Thoracic aorta (tissue), 2 donors: ENCODE data around the gene PDPK1. TPM values are rescaled to one million over a fixed set of nuclear protein-coding genes. Genes with fewer than 3 reads are reported as not detected.

Experiments
- ATAC-seq: fragments of 150-250 bp; one replicate; pipeline ENCODE4 v1.8.0; 2017; ENCODE audit warnings: low read depth; ENCODE audit not compliant: insufficient number of reproducible peaks, low FRiP score
- DNase-seq: peaks from one replicate; pipeline ENCODE4 v3.0.0-alpha.2; 2020; ENCODE audit warnings: low spot score
- H3K27ac ChIP-seq, 2 donors: fragments of 200-600 bp; sonication (generic); 1 replicate in 1 of 2; 2 replicates in 1 of 2; pipeline ENCODE4 v1.5.1; 2016; ENCODE audit warnings: mild to moderate bottlenecking in 2 of 2, moderate library complexity in 2 of 2
- H3K27me3 ChIP-seq: fragments of 200-600 bp; sonication (generic); replicated peaks from 2 replicates; pipeline ENCODE4 v1.6.0; 2016; ENCODE audit warnings: mild to moderate bottlenecking; ENCODE audit not compliant: insufficient read depth
- H3K36me3 ChIP-seq: fragments of 200-600 bp; sonication (generic); one replicate; pipeline ENCODE4 v1.5.1; 2016
- H3K4me1 ChIP-seq, 2 donors: fragments of 200-600 bp; sonication (generic); 1 replicate in 1 of 2; 2 replicates in 1 of 2; pipeline versions ENCODE4 v1.5.1 to v1.6.0; 2016; ENCODE audit warnings: low read depth in 2 of 2, mild to moderate bottlenecking in 1 of 2; ENCODE audit not compliant: control insufficient read depth in 1 of 2
- H3K4me3 ChIP-seq: fragments of 200-600 bp; sonication (generic); 2 replicates; pipeline ENCODE4 v1.5.1; 2016; ENCODE audit warnings: mild to moderate bottlenecking
- H3K9me3 ChIP-seq: fragments of 200-600 bp; sonication (generic); 2 replicates; pipeline ENCODE4 v1.5.1; 2016
- total RNA-seq, 2 donors: library from RNA; depleted of rRNA; stranded (reverse); fragments of >200 nt; gene quantifications; one replicate each; pipeline versions ENCODE4 v1.1.0 to v1.2.3, GENCODE V29; 2016
- TF ChIP-seq, protein P1 (sequence below): fragments of 200-600 bp; sonication (generic); IDR thresholded peaks from one replicate; pipeline ENCODE4 v1.5.1; 2019; ENCODE audit warnings: antibody characterized with exemption

PDPK1 gene
- total RNA-seq, 2 donors from 2014 or later = 31.9 to 44.3 TPM

DNA sequence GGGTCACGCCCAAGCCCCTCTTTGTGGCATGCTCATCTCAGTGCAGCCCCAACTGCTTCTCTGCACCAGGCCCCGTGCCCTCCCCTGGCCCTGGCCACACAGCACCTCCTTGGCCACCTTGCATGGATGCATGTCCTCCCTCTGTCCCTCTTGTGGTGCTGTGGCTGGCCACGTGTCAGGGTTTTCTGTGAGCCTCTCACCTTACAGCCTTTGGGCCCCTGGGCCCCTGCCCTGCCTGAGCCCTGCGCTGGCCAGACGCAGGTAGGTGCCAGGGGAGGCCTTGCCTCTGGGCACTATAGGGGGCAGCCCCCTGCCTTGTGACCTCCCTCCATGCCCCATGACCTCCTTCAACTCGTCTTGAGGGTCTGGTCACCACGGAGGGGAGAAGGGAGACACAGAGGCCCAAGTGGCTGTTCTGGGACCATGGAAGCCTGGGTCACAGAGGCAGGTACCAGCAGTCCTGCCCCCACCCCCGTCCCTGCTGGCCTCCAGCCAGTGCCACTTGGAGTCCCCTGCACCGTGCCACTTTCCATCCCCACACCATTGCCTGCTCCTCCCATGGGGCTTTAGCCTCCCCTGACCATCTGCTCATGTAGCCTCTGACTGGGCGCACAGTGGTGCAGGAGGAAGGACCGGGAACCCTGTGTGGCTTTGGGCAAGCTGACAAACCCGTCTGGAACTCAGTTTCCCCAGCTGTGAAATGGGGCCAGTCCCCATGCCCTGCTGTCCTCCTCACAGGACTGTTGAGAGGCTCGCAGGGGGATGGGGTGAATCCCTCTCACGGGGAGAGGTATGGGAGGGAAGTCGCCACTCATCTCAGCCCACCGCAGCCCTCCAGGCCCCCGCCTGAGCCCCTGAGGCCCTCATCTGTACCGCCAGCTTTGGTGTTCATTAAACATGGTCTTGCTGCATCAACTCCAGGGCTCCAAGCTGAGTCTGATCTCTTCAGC is 35.6 kb upstream of the PDPK1 start:
- ATAC-seq (no peak), DNase-seq (no peak)
- Histone ChIP-seq H3K4me3 (no peak overlapping the region), H3K9me3 (no peaks in the 10 kb centered on the region), H3K4me1 (peaks cover 25 to 39% of the 10 kb centered on the region in 2 donors), H3K27me3 (no peaks in the 10 kb centered on the region), H3K36me3 (no peaks in the 10 kb centered on the region), H3K27ac (no peak overlapping the region)
- TF ChIP-seq, protein P1, sequence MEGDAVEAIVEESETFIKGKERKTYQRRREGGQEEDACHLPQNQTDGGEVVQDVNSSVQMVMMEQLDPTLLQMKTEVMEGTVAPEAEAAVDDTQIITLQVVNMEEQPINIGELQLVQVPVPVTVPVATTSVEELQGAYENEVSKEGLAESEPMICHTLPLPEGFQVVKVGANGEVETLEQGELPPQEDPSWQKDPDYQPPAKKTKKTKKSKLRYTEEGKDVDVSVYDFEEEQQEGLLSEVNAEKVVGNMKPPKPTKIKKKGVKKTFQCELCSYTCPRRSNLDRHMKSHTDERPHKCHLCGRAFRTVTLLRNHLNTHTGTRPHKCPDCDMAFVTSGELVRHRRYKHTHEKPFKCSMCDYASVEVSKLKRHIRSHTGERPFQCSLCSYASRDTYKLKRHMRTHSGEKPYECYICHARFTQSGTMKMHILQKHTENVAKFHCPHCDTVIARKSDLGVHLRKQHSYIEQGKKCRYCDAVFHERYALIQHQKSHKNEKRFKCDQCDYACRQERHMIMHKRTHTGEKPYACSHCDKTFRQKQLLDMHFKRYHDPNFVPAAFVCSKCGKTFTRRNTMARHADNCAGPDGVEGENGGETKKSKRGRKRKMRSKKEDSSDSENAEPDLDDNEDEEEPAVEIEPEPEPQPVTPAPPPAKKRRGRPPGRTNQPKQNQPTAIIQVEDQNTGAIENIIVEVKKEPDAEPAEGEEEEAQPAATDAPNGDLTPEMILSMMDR = no peak

GRCh38 chr16:2505695-2506094 is 32.1 kb upstream of the PDPK1 start:
- DNase-seq = no peak
- no peaks in the 10 kb centered on the region for H3K36me3 ChIP-seq
- TF ChIP-seq, protein P1 = no peak
- no peak for ATAC-seq
- H3K4me3 ChIP-seq = no peak overlapping the region
- H3K27me3 ChIP-seq = no peaks in the 10 kb centered on the region
- H3K9me3 ChIP-seq = no peaks in the 10 kb centered on the region
- H3K27ac ChIP-seq = no peak overlapping the region
- H3K4me1 ChIP-seq = peaks cover 8 to 13% of the 10 kb centered on the region in 2 donors

GRCh38 chr16:2507052-2507659 is 30.7 kb upstream of the PDPK1 start:
- DNase-seq (no peak), ATAC-seq (no peak)
- H3K9me3 ChIP-seq = no peaks in the 10 kb centered on the region
- H3K27me3 ChIP-seq = no peaks in the 10 kb centered on the region
- TF ChIP-seq, protein P1 = no peak
- H3K27ac ChIP-seq = peak overlapping the region in 1 of 2 donors; percentile 49
- no peaks in the 10 kb centered on the region for H3K36me3 ChIP-seq
- peaks cover 0 to 6% of the 10 kb centered on the region in 2 donors for H3K4me1 ChIP-seq
- H3K4me3 ChIP-seq = no peak overlapping the region

- H3K4me1 ChIP-seq = peaks cover 0 to 6% of the 10 kb centered on the region in 2 donors
- DNase-seq = no peak
- TF ChIP-seq, protein P1 = no peak
- H3K4me3 ChIP-seq = no peak overlapping the region
- ATAC-seq = no peak
- H3K27ac ChIP-seq = peak overlapping the region in 1 of 2 donors; percentile 49
- no peaks in the 10 kb centered on the region for H3K9me3 ChIP-seq
- H3K27me3 ChIP-seq = no peaks in the 10 kb centered on the region
- H3K36me3 ChIP-seq = no peaks in the 10 kb centered on the region
Observed at GRCh38 chr16:2507665-2508064, 30.2 kb upstream of the PDPK1 start.

DNA sequence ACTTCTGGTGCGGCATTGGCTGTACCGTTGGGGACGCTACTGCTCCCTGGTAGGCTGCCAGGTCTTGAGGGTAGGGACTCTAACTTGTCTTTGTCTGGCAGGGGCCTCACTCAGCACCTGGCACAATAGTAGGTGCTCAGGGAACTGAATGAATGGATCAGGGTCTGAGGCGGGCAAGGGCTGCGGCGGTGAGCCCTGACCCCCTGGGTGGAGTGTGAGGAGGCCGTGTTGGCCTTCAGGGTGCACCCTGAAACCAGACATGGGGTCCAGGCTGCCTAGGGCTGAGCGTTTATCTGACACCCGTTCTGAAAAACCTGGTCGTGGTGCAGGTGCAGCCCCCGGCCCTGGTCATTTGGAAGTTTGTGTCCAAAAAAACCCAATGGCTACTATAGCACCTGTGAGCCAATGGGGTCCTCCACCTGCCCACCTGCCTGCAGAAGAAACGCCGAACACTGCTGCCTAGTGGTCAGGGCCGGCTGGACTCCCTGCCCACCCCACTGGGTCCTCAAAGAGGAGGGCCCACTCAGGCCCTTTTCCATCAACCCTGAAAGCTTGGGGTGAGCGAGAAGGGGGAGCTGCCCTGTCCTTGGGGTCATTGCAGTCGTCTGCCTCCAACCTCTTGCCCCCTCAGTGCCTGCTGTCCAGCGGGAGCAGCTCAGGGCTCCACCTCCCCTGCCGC is 29.0 kb upstream of the PDPK1 start:
- H3K9me3 ChIP-seq = no peaks in the 10 kb centered on the region
- TF ChIP-seq, protein P1 = no peak
- H3K4me3 ChIP-seq = no peak overlapping the region
- ATAC-seq = no peak
- no peaks in the 10 kb centered on the region for H3K27me3 ChIP-seq
- H3K27ac ChIP-seq = no peak overlapping the region
- H3K4me1 ChIP-seq = peaks cover 0 to 12% of the 10 kb centered on the region in 2 donors
- no peak for DNase-seq
- no peaks in the 10 kb centered on the region for H3K36me3 ChIP-seq
